SK-N-SH (cell line): ENCODE data around the gene RABEP2.

Experiments
- EZH2phosphoT487 ChIP-seq: fragments of 200-600 bp; sonication (generic); IDR thresholded peaks from 2 replicates; pipeline ENCODE4 v1.6.1; 2017; ENCODE audit warnings: low read depth, mixed run types, mild to moderate bottlenecking, antibody characterized with exemption, moderate library complexity, borderline replicate concordance
- FOXM1 ChIP-seq: IDR thresholded peaks from 2 replicates; pipeline ENCODE4 v1.4.0; 2012; ENCODE audit warnings: low read depth, mild to moderate bottlenecking
- MXI1 ChIP-seq: IDR thresholded peaks from 2 replicates; pipeline ENCODE4 v1.6.1; 2012; ENCODE audit warnings: mild to moderate bottlenecking, low read depth, low read length, improper control_type of control experiment
- NFIC ChIP-seq: IDR thresholded peaks from 2 replicates; pipeline ENCODE4 v1.4.0; 2012; ENCODE audit warnings: borderline replicate concordance
- POLR2AphosphoS5 ChIP-seq: IDR thresholded peaks from 2 replicates; pipeline ENCODE4 v1.6.1; 2012; ENCODE audit warnings: low read depth, low read length
- TAF1 ChIP-seq: IDR thresholded peaks from 2 replicates; pipeline ENCODE4 v1.6.1; 2012; ENCODE audit warnings: low read depth, mild to moderate bottlenecking, low read length, moderate library complexity, borderline replicate concordance
- TF ChIP-seq, protein P1 (sequence below): fragments of 200-600 bp; sonication (generic); IDR thresholded peaks from 2 replicates; pipeline ENCODE4 v1.6.1; 2017; ENCODE audit warnings: antibody characterized with exemption, mild to moderate bottlenecking, moderate library complexity
- TF ChIP-seq, protein P2 (sequence below): IDR thresholded peaks from 2 replicates; pipeline ENCODE4 v1.4.0; 2012; ENCODE audit warnings: low read depth
- TF ChIP-seq, protein P3 (sequence below): IDR thresholded peaks from 2 replicates; pipeline ENCODE4 v1.4.0; 2012; ENCODE audit warnings: low read depth, borderline replicate concordance
- TF ChIP-seq, protein P4 (sequence below): fragments of 150-350 bp; IDR thresholded peaks from 2 replicates; pipeline ENCODE4 v1.6.1; 2017; ENCODE audit warnings: antibody characterized with exemption, low read length, low read depth, borderline replicate concordance

DNA sequence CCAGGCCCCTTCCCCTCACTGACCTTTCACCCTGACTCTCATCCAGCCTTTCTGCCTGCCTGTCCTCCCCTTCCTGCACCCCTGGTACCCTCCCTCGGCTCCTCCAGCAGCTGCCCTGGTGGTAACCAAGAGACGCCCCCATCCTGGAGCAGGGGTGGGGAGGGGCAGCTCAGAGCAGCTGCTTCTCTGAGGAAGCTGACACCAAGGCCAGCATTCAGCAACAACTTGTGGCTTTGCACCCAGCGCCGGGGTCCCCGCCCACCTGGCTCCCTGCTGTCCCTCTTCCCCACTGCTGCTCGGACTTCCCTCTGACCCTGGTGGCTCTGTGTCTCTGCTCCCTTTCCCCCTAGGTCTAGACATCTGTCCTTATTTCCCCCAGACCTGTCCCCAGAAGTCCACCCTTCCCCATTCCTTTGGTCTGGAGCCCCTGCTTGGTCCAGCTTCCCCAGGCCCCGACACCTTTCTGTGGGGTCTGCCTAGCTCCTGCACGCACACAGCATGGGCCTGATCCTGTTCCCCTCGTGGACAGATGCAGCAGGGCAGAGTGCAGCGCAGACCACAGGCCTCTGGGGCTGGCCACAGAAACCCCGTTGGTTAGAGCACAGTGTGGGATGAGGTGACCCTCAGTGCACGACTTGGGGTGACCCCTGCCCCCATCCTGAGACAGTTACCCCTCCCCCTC is 47.9 kb downstream of the RABEP2 start:
- TF ChIP-seq, protein P1, sequence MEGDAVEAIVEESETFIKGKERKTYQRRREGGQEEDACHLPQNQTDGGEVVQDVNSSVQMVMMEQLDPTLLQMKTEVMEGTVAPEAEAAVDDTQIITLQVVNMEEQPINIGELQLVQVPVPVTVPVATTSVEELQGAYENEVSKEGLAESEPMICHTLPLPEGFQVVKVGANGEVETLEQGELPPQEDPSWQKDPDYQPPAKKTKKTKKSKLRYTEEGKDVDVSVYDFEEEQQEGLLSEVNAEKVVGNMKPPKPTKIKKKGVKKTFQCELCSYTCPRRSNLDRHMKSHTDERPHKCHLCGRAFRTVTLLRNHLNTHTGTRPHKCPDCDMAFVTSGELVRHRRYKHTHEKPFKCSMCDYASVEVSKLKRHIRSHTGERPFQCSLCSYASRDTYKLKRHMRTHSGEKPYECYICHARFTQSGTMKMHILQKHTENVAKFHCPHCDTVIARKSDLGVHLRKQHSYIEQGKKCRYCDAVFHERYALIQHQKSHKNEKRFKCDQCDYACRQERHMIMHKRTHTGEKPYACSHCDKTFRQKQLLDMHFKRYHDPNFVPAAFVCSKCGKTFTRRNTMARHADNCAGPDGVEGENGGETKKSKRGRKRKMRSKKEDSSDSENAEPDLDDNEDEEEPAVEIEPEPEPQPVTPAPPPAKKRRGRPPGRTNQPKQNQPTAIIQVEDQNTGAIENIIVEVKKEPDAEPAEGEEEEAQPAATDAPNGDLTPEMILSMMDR, result no peak
- no peak for TF ChIP-seq NFIC
- TF ChIP-seq TAF1, result no peak
- no peak for TF ChIP-seq MXI1
- no peak for TF ChIP-seq EZH2phosphoT487
- TF ChIP-seq POLR2AphosphoS5, result no peak
- TF ChIP-seq, protein P2, sequence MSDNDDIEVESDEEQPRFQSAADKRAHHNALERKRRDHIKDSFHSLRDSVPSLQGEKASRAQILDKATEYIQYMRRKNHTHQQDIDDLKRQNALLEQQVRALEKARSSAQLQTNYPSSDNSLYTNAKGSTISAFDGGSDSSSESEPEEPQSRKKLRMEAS, result no peak
- no peak for TF ChIP-seq FOXM1
- TF ChIP-seq, protein P3, sequence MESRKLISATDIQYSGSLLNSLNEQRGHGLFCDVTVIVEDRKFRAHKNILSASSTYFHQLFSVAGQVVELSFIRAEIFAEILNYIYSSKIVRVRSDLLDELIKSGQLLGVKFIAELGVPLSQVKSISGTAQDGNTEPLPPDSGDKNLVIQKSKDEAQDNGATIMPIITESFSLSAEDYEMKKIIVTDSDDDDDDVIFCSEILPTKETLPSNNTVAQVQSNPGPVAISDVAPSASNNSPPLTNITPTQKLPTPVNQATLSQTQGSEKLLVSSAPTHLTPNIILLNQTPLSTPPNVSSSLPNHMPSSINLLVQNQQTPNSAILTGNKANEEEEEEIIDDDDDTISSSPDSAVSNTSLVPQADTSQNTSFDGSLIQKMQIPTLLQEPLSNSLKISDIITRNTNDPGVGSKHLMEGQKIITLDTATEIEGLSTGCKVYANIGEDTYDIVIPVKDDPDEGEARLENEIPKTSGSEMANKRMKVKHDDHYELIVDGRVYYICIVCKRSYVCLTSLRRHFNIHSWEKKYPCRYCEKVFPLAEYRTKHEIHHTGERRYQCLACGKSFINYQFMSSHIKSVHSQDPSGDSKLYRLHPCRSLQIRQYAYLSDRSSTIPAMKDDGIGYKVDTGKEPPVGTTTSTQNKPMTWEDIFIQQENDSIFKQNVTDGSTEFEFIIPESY, result no peak
- TF ChIP-seq, protein P4, sequence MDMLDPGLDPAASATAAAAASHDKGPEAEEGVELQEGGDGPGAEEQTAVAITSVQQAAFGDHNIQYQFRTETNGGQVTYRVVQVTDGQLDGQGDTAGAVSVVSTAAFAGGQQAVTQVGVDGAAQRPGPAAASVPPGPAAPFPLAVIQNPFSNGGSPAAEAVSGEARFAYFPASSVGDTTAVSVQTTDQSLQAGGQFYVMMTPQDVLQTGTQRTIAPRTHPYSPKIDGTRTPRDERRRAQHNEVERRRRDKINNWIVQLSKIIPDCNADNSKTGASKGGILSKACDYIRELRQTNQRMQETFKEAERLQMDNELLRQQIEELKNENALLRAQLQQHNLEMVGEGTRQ, result no peak
